IMR-90 (cell line): ENCODE measurements around the gene KIF1A. TPM values are rescaled to one million over a fixed set of nuclear protein-coding genes. Genes with fewer than 3 reads are reported as not detected.

Experiments used
- ATAC-seq: fragments of 200-7000 bp; cut with Tn5 transposase; 2 replicates; pipeline ENCODE4 v1.9.1; 2020; ENCODE audit warnings: low read depth, mild to moderate bottlenecking, moderate library complexity
- BruUV-seq: library from RNA; stranded (reverse); fragments of 400-500 nt; replicated peaks from 2 replicates; lab custom pipeline; 2021; lab: Mats Ljungman, UMichigan
- CTCF ChIA-PET: fragments of 300-600 bp; formaldehyde crosslinking; extraction: SDS; loops from one replicate; lab custom pipeline; 2021; ENCODE audit warnings: antibody characterized with exemption; lab: Yijun Ruan, JAX
- POLR2A ChIA-PET: fragments of 300-600 bp; sonication (Branson Sonifier 250); formaldehyde crosslinking; loops from one replicate; lab custom pipeline; 2022; ENCODE audit warnings: antibody characterized with exemption; ENCODE audit not compliant: unreplicated experiment; lab: Charles Lee
- DNase-seq: peaks from one replicate; pipeline ENCODE4 v3.0.0; 2013
- H2AFZ ChIP-seq: replicated peaks from 2 replicates; pipeline ENCODE3; 2013; ENCODE audit warnings: low read length, mild to moderate bottlenecking; ENCODE audit not compliant: poor library complexity
- H2AK5ac ChIP-seq: 2 replicates; pipeline ENCODE4 v1.6.1; 2013; ENCODE audit warnings: low read depth, low read length, inconsistent platforms
- H2AK9ac ChIP-seq: replicated peaks from 2 replicates; pipeline ENCODE3; 2013; ENCODE audit warnings: mild to moderate bottlenecking, low read depth, low read length, moderate library complexity; ENCODE audit not compliant: poor library complexity
- H2BK120ac ChIP-seq: 2 replicates; pipeline ENCODE4 v1.6.1; 2013; ENCODE audit warnings: low read depth, low read length, inconsistent platforms
- H2BK15ac ChIP-seq: 3 replicates; pipeline ENCODE4 v1.6.1; 2013; ENCODE audit warnings: low read depth, low read length, inconsistent platforms
- H2BK20ac ChIP-seq: 2 replicates; pipeline ENCODE4 v1.6.1; 2013; ENCODE audit warnings: low read depth, mild to moderate bottlenecking, inconsistent platforms, low read length, moderate library complexity
- H2BK5ac ChIP-seq: 2 replicates; pipeline ENCODE4 v1.6.1; 2013; ENCODE audit warnings: mild to moderate bottlenecking, low read depth, low read length, inconsistent platforms; ENCODE audit not compliant: poor library complexity, severe bottlenecking
- H3K14ac ChIP-seq: replicated peaks from 2 replicates; pipeline ENCODE4 v1.6.1; 2013; ENCODE audit warnings: low read depth, low read length, inconsistent platforms
- H3K18ac ChIP-seq: 2 replicates; pipeline ENCODE4 v1.6.1; 2013; ENCODE audit warnings: low read depth, low read length, control low read depth
- H3K23ac ChIP-seq: 2 replicates; pipeline ENCODE4 v1.6.1; 2013; ENCODE audit warnings: low read depth, low read length, inconsistent platforms
- H3K27ac ChIP-seq: 2 replicates; pipeline ENCODE4 v1.5.1; 2013; ENCODE audit warnings: mild to moderate bottlenecking, control low read depth, low read length; ENCODE audit not compliant: insufficient read depth
- H3K27me3 ChIP-seq: 2 replicates; pipeline ENCODE4 v1.6.1; 2013; ENCODE audit warnings: low read length; ENCODE audit not compliant: control insufficient read depth, insufficient read depth
- H3K36me3 ChIP-seq: 2 replicates; pipeline ENCODE4 v1.6.1; 2013; ENCODE audit warnings: low read length, mixed read lengths; ENCODE audit not compliant: control insufficient read depth, insufficient read depth
- H3K4ac ChIP-seq: 2 replicates; pipeline ENCODE4 v1.6.1; 2013; ENCODE audit warnings: low read depth, low read length, inconsistent platforms
- H3K4me1 ChIP-seq: 2 replicates; pipeline ENCODE4 v1.6.1; 2013; ENCODE audit warnings: low read length, mixed read lengths; ENCODE audit not compliant: control insufficient read depth, insufficient read depth
- H3K4me2 ChIP-seq: 2 replicates; pipeline ENCODE4 v1.6.1; 2013; ENCODE audit warnings: low read depth, mild to moderate bottlenecking, control low read depth, low read length, moderate library complexity
- H3K4me3 ChIP-seq: 2 replicates; pipeline ENCODE4 v1.5.1; 2013; ENCODE audit warnings: low read depth, mild to moderate bottlenecking, control low read depth, low read length, moderate library complexity; ENCODE audit not compliant: insufficient read depth
- H3K56ac ChIP-seq: 2 replicates; pipeline ENCODE4 v1.6.1; 2013; ENCODE audit warnings: low read length, inconsistent platforms; ENCODE audit not compliant: insufficient read depth; ENCODE audit errors: extremely low read depth
- H3K79me1 ChIP-seq, 2 experiments: 2 replicates each; pipeline ENCODE4 v1.6.1; 2013; ENCODE audit warnings: low read length in 2 of 2, inconsistent platforms in 1 of 2, low read depth in 1 of 2
- H3K9ac ChIP-seq: 2 replicates; pipeline ENCODE4 v1.6.1; 2013; ENCODE audit warnings: low read depth, low read length, control low read depth
- H3K9me1 ChIP-seq: 2 replicates; pipeline ENCODE4 v1.6.1; 2013; ENCODE audit warnings: low read length, inconsistent platforms; ENCODE audit not compliant: insufficient read depth
- H3K9me3 ChIP-seq: 2 replicates; pipeline ENCODE4 v1.6.1; 2013; ENCODE audit warnings: low read length; ENCODE audit not compliant: control insufficient read depth, insufficient read depth
- H4K20me1 ChIP-seq: 2 replicates; pipeline ENCODE4 v1.6.1; 2013; ENCODE audit warnings: low read length, inconsistent platforms; ENCODE audit not compliant: insufficient read depth
- H4K5ac ChIP-seq: 2 replicates; pipeline ENCODE4 v1.6.1; 2013; ENCODE audit warnings: mild to moderate bottlenecking, low read depth, low read length, control low read depth
- H4K8ac ChIP-seq, 2 experiments: 2 replicates each; pipeline ENCODE4 v1.6.1; 2013; ENCODE audit warnings: low read depth in 2 of 2, low read length in 2 of 2, control low read depth in 1 of 2, inconsistent platforms in 1 of 2
- H4K91ac ChIP-seq: 2 replicates; pipeline ENCODE4 v1.6.1; 2013; ENCODE audit warnings: low read depth, low read length, inconsistent platforms; ENCODE audit not compliant: insufficient read depth
- CEBPB ChIP-seq: IDR thresholded peaks from 2 replicates; pipeline ENCODE4 v1.6.1; 2012; ENCODE audit warnings: low read depth, low read length, improper control_type of control experiment
- MAFK ChIP-seq: IDR thresholded peaks from 2 replicates; pipeline ENCODE4 v1.6.1; 2012; ENCODE audit warnings: low read depth, low read length, improper control_type of control experiment
- NFE2L2 ChIP-seq: fragments of 150-350 bp; IDR thresholded peaks from 2 replicates; pipeline ENCODE4 v1.6.1; 2016; ENCODE audit warnings: low read depth, mild to moderate bottlenecking, low read length
- RFX5 ChIP-seq: IDR thresholded peaks from 2 replicates; pipeline ENCODE4 v1.8.0; 2012; ENCODE audit warnings: low read depth, mild to moderate bottlenecking, low read length, moderate library complexity
- WGBS, 2 experiments: methylation state at CpG; one replicate each; pipeline versions ENCODE4 v1.1.5 to v1.1.7; 2013; ENCODE audit warnings: missing lambda C conversion rate in 2 of 2; ENCODE audit not compliant: insufficient read length in 1 of 2; ENCODE audit errors: extremely low coverage in 2 of 2; 5-methylcytosine and 5-hydroxymethylcytosine counted together
- dilution Hi-C: fragments of 300-500 bp; cut with HindIII; formaldehyde crosslinking; loops from one replicate; pipeline ENCODE4 v1.14.3; 2018; ENCODE audit warnings: low sequenced_read_pairs; ENCODE audit not compliant: unreplicated experiment
- in situ Hi-C: fragments of 300-500 bp; cut with MboI; formaldehyde crosslinking; loops from 3 replicates; pipeline ENCODE4 v1.14.3; 2019; ENCODE audit warnings: low sequenced_read_pairs, inconsistent platforms, mixed read lengths
- intact Hi-C: fragments of 100-400 bp; cut with micrococcal nuclease; formaldehyde crosslinking; loops from 2 replicates; pipeline ENCODE4 v1.10.0; 2022
- polyA plus RNA-seq, 3 experiments: library from polyadenylated mRNA; depleted of rRNA; stranded (reverse); fragments of >200 nt; gene quantifications; 2 replicates each; pipeline ENCODE4 v1.2.3, GENCODE V29; 2012; ENCODE audit warnings: low replicate concordance in 1 of 3
- total RNA-seq: library from RNA; depleted of rRNA; stranded (reverse); fragments of >200 nt; gene quantifications from 2 replicates; pipeline ENCODE4 v1.2.3, GENCODE V29; 2012
- TF ChIP-seq, protein P1 (sequence below): fragments of 150-350 bp; IDR thresholded peaks from 2 replicates; pipeline ENCODE4 v1.6.1; 2016; ENCODE audit warnings: low read depth, mild to moderate bottlenecking, low read length, moderate library complexity, borderline replicate concordance

KIF1A gene
- total and polyA plus RNA-seq, 2 of the 4 experiments (the other 2 are of a cell fraction): under 0.01 TPM; not detected in 1

DNA sequence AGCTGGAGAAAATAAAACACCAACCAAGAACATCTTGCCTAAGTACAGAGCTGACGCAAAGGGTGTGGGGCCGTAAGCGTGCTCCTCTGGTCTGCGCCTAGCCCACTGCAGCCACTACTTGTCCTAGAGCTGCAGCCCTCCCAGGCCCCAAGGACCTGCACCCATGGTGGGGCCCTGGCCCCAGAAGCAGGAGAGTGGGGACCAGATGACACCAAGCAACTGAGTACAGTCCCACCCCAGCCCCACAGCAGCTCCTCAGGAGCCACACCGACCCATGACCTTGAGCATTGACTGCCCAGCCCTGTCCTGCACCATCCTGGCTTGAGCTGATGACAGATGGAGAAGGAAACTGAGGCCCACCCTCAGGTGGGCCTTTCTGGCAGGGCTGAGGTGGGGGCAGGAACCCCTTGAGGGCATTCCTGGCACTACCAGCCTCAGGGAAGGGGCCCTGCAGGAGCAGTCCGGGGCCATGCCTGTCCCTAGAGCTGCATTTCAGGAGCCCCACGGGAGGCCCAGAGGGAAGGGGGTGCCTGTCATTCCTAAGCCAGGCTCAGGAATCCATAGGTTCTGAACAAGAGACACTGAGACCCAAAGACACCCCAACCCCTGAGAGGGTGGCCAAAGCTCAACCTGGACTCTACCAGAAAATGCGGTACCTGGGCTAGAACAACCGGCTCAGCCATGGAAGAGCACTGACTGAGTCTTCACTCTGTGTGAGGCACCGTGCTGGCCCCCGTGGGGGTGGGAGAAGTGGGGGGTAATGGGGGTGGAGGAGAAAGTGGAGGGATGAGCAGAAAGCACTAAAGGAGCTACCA lies 4.9 kb downstream of the KIF1A start (continued):
- TF ChIP-seq CEBPB: no peak

DNA sequence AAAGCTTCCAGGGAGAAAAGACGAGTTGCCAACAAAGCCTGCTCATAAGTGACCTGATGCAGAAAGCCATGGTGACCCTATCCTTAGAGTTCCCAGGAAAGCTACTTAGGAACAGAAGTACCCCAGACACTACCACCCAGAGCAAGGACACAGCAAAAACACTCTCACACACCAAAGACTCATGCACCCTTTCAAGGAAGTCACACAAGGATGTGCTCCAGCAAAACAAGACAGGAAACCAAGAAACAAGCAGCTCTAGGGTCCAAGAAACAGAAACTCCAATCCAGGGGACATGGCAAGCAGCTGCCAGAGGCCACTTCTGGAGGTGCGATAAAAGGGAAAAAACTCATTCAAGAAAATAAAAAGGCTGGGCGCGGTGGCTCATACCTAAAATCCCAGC lies 5.7 kb downstream of the KIF1A start:
- no peak overlapping the region for H3K4me3 ChIP-seq
- H3K27ac ChIP-seq: no peak overlapping the region
- no peak overlapping the region for H3K4me2 ChIP-seq
- no peak overlapping the region for H4K5ac ChIP-seq
- WGBS, 2 experiments: no CpG with 5 or more reads among the region's 4 CpGs
- H2BK120ac ChIP-seq: no peak overlapping the region
- H2AFZ ChIP-seq: no peak overlapping the region
- no TSS peak for BruUV-seq
- in situ Hi-C loops: no loop called here
- H3K79me1 ChIP-seq: no peaks in the 10 kb centered on the region
- no peak overlapping the region for H3K4ac ChIP-seq
- H3K9me3 ChIP-seq: peaks cover 17% of the 10 kb centered on the region
- H2AK5ac ChIP-seq: no peak overlapping the region
- no peak overlapping the region for H2BK20ac ChIP-seq
- ChIA-PET CTCF (no interaction called here), POLR2A (no interaction called here)
- no peak overlapping the region for H3K14ac ChIP-seq
- H3K9ac ChIP-seq: no peak overlapping the region
- no peak overlapping the region for H2BK5ac ChIP-seq
- no peaks in the 10 kb centered on the region for H3K9me1 ChIP-seq
- DNase-seq (no peak), ATAC-seq (no peak)
- no peak overlapping the region for H3K23ac ChIP-seq
- no peak overlapping the region for H2BK15ac ChIP-seq
- no peaks in the 10 kb centered on the region; the same call in 1 of the 2 replicates for H4K20me1 ChIP-seq
- H4K8ac ChIP-seq: no peak overlapping the region
- dilution Hi-C loops: no loop called here
- intact Hi-C loops: no loop called here
- H2AK9ac ChIP-seq: no peak overlapping the region
- TF ChIP-seq NFE2L2: no peak
- TF ChIP-seq MAFK: no peak
- TF ChIP-seq CEBPB: no peak
- TF ChIP-seq RFX5: no peak
- TF ChIP-seq, protein P1, sequence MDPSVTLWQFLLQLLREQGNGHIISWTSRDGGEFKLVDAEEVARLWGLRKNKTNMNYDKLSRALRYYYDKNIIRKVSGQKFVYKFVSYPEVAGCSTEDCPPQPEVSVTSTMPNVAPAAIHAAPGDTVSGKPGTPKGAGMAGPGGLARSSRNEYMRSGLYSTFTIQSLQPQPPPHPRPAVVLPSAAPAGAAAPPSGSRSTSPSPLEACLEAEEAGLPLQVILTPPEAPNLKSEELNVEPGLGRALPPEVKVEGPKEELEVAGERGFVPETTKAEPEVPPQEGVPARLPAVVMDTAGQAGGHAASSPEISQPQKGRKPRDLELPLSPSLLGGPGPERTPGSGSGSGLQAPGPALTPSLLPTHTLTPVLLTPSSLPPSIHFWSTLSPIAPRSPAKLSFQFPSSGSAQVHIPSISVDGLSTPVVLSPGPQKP: no peak
- H3K18ac ChIP-seq: no peak overlapping the region
- no peak overlapping the region for H3K56ac ChIP-seq
- no peak overlapping the region for H4K91ac ChIP-seq
- H3K4me1 ChIP-seq: no peaks in the 10 kb centered on the region
- no peaks in the 10 kb centered on the region for H3K36me3 ChIP-seq
- peaks cover 26% of the 10 kb centered on the region for H3K27me3 ChIP-seq
